GM18867 (cell line): ENCODE measurements around the gene FBXO17.
"Not testable (repeated sequence)": the region's sequence is repeated elsewhere in the genome, so short reads cannot be mapped to it uniquely, and the experiment has no call there.

ENCODE experiments used
- ATAC-seq: cut with Tn5 transposase; IDR thresholded peaks from one replicate; pipeline ENCODE4 v1.9.1; 2021; ENCODE audit warnings: mild to moderate bottlenecking, moderate library complexity; ENCODE audit not compliant: unreplicated experiment

FBXO17 gene, protein sequence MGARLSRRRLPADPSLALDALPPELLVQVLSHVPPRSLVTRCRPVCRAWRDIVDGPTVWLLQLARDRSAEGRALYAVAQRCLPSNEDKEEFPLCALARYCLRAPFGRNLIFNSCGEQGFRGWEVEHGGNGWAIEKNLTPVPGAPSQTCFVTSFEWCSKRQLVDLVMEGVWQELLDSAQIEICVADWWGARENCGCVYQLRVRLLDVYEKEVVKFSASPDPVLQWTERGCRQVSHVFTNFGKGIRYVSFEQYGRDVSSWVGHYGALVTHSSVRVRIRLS

DNA sequence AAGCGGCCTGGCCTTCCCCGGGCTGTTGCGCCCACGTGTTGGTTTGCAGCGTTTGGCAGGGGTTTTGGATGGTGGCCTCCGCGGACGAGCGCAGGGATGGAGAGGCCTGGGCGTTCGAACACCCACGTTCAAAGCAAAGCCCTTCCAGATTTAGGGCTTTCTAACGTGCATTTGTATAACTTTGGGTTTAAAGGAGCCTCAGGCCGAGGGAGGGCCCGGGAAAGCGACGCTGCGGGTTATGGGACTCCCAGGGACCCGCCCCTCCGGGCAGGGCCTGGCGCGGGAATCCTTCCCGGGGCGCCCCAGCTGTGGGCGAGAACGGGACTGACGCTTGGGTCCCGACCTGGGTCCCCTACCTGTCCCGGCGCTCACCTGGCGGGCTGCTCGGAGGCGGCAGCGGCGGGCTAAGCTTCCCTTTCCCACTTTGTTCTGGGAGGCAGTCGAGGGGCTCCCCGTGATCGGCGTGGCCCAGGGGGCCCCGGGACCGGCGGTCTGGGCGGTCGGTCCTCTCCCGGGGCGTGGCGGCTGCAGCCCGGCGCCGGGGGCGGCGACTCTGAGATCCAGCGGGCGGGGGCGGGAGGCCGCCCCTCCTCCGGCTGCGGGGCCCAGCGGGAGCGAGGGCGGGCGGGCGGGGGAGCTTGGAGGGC lies at the start of gene FBXO17:
Gene FBXO17 (minus strand): TSS at position 529 of the 647 bp plus-strand sequence. CDS start 25,423 bp downstream, outside the sequence.
- ATAC-seq, result no peak

GRCh38 chr19:39024875-39025641 lies 49.5 kb upstream of the FBXO17 start:
- no peak for ATAC-seq

DNA sequence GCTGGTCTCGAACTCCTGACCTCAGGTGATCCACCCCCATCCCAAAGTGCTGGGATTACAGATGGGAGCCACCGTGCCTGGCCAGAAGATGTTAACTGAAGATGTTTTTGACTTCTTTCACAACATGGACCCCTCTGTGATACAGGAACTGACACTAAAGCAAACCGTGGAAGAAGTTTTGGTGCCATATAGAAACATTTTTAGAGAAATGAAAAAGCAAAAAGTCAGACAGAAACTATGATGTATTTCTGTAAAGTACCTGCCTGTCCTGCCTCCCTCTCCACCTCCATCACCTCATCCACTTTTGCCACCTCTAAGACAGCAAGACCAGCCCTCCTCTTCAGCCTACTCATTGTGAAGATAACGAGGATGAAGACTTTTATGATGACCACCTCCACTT lies 45.5 kb upstream of the FBXO17 start:
- no peak for ATAC-seq

GRCh38 chr19:39017646-39018045 lies 42.1 kb upstream of the FBXO17 start:
- no peak for ATAC-seq

GRCh38 chr19:39017026-39017425 lies 41.5 kb upstream of the FBXO17 start:
- no peak for ATAC-seq

- ATAC-seq, result no peak
These were observed 38.5 kb upstream of the FBXO17 start for GRCh38 chr19:39014037-39014436.

- ATAC-seq, result no peak
These were observed 33.5 kb upstream of the FBXO17 start for GRCh38 chr19:39009001-39009400.

DNA sequence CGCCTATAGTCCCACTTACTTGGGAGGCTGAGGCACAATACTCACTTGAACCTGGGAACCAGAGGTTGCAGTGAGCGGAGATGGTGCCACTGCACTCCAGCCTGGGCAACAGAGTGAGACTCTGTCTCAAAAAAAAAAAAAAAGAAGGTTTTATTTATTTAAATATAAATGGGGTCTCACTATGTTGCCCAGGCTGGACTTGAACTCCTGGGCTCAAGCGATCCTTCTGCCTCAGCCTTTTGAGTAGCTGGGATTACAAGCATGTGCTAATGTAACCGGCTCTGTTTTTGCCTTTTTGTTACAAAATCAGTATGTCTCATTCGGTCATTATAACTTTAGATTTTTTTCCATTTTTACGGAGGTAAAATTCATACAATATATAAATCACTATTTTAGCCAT lies 32.6 kb upstream of the FBXO17 start:
- ATAC-seq, result no peak

DNA sequence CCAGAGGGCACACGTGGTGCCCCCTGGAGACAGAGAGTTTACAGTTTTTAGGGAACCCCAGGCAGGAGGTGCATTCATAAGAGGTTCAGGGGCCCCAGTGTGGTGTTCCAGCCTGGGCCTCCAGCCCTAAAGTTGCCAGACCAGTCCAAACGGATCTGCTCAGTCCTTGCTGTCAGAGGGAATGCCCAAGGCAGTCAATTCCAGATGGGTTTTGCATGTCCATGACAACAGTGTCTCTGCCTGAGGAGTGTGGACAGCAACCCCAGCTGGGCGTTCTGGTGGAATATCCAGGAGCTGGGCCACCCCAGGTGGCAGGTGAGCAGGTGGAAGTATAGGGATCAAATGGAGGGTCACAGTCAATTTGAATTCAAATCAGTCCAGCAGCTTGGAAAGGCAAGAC lies 31.6 kb upstream of the FBXO17 start:
- ATAC-seq, result no peak

- ATAC-seq, result no peak
These were observed 28.9 kb upstream of the FBXO17 start for GRCh38 chr19:39004403-39004802.

GRCh38 chr19:39003796-39004195 lies 28.3 kb upstream of the FBXO17 start:
- ATAC-seq, result no peak

GRCh38 chr19:39003188-39003587 lies 27.6 kb upstream of the FBXO17 start:
- no peak for ATAC-seq

DNA sequence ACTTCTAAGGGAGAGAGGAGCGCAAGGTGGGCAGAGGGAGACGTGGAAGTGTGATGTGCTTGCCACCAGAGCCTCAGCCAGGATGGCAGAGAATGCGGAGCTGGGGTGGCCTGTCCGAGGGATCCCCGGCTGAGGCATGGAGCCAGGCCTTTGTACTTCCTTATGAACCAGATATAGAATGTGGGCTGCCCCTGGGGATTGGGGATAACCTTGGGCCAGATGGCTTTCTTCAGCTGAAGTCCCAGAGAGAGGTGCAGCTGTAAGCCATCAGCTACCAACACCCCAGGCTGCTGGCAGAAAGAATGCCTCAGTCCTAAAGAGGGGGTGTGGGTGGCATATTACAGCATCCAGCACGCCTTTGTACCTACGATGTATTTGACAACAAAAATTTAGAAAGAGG lies 25.5 kb upstream of the FBXO17 start:
- ATAC-seq, result no peak

DNA sequence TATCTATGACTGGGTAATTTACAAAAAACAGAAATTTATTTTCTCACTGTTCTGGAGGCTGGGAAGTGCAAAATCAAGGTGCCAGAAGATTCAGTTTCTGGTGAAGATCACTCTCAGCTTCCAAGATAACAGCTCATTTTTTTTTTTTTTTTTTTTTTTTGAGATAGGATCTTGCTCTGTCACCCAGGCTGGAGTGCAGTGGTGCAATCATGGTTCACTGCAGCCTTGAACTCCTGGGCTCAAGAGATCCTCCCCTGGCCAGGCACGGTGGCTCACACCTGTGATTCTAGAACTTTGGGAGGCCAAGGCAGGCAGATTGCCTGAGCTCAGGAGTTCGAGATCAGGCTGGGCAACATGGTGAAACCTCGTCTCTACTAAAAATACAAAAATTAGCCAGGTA lies 22.0 kb upstream of the FBXO17 start:
- ATAC-seq, result not testable (repeated sequence)

DNA sequence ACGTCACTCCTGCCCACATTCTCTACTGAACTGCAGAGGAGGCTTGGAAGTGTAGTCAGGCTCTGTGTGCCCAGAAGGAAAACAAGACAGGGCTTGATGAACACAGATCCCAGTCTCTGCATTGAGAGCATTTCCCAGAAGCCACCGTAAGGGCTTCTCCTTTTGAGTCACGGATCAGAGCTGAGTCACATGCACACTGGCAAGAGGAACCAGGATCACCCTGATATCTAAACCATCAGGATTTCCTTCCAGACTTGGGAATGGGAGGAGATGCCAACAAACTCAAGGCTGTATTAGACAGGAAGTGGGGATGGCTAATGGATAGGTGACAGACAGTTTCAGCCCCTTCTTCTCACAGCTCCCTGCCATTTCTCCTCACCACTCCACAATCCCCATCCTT lies 17.7 kb upstream of the FBXO17 start:
- no peak for ATAC-seq

DNA sequence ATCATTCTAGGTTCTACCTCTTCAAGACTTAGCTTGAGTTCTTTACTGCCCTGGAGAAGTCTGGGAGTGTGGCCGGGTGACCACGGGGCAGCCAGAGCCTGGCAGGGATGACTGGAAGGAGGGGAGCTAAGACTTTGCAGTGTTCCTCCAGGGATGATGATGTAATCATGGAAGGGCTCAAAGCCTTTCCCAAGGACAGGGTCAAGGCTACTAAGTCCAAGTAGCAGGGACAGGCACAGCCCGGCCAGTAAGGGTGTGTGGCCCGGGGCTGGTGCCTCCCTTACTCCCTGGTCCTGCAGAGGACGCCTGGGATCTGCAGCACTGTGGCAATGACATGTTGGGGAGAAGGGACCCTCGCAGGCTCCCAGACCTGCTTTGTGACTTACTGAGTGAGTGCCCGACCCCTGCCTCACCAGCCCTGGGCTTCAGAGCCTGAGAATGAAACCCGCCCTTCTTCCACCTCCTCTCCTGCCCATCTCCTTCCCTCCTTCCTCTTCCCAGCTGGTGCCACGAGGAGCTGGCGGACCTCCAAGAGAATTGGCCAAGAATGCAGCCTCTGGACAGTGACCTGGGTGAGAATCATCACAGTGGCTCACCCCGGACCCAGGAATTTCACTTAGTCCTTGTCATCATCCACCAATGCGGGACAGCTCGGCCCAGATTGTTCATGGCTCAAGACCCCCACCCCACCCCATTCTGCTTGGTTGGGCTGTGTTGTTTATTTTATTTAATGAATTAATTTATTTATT lies 15.6 kb upstream of the FBXO17 start:
- ATAC-seq, result no peak

- ATAC-seq, result not testable (repeated sequence)
These were observed 14.1 kb upstream of the FBXO17 start for GRCh38 chr19:38989614-38990013.

DNA sequence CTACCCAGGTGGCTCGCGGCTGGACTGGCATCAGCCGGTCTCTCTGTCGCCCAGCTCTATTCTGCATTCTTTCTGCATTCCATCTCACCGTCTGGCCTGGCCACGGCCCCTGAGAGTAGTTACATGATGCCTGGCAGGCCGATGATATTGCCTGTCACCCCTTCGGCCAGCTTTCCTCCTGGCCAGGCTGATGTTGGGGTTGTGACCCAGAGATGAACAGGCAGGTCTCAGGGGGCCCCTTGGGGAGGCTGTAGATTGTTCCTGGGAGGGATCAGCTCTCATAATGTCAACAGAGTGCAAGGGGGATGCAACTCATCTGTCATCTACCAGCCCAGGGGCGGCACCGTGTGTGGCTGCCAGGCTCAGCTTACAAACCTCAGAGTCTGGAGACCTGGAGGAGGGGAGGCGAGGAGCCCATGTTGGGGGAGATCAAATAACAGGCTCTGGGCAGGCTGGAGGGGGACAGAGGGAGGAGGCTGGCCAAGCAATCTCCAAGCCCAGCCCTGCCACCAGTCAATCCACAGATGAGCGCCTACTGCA lies 13.6 kb upstream of the FBXO17 start:
- no peak for ATAC-seq

DNA sequence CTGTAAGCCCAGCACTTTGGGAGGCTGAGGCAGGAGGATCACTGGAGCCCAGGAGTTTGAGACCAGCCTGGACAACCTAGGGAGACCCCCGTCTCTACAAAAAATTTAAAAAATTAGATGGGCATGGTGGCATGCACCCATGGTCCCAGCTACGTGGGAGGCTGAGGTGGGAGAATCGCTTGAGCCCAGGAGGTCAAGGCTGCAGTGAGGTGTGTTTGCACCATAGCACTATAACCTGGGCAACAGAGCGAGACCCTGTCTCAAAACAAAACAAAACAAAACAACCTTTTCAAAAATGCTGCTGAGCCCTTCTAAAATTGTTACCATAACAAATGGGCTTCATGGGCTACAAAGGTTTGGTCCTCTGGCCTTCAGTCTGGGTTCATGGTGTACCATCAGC lies 13.1 kb upstream of the FBXO17 start:
- ATAC-seq, result not testable (repeated sequence)

GRCh38 chr19:38987745-38988144 lies 12.2 kb upstream of the FBXO17 start:
- ATAC-seq, result not testable (repeated sequence)

DNA sequence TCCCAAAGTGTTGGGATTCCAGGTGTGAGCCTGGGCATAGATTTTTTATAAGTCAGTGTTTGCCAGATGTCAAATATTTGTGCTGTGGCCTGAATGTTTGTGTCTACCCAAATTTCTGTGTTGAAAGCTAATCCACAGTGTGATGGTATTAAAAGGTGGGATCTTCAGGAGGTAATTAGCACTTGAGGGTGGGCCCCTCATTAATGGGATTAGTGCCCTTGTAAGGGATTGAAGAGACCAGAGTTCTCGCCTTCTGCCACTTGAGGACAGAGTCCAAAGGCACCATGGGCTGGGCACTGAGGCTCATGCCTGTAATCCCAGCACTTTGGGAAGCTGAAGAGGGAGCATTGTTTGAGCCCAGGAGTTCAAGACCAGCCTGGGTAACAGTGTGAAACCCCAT lies 9.7 kb upstream of the FBXO17 start:
- ATAC-seq, result no peak
